Sigmoid colon (tissue), 4 donors: Measurements from ENCODE around the gene COL21A1.

Experiments
- EP300 ChIP-seq, 4 donors: sonication (generic); formaldehyde crosslinking; IDR thresholded peaks; one replicate each; pipeline ENCODE4 v1.6.1; 2017; ENCODE audit warnings: antibody characterized with exemption in 4 of 4
- POLR2A ChIP-seq, 2 donors: fragments of 450-650 bp; IDR thresholded peaks; one replicate each; pipeline ENCODE4 v1.6.1; 2016; ENCODE audit warnings: antibody characterized with exemption in 2 of 2, mild to moderate bottlenecking in 2 of 2, moderate library complexity in 2 of 2
- POLR2AphosphoS5 ChIP-seq, 4 donors: sonication (generic); formaldehyde crosslinking; IDR thresholded peaks; one replicate each; pipeline ENCODE4 v1.6.1; 2017; ENCODE audit warnings: antibody characterized with exemption in 4 of 4
- TF ChIP-seq, protein P1 (sequence below), 4 experiments: fragments of 450-650 bp in 3 of 4; fragments of 200-600 bp in 1 of 4; IDR thresholded peaks; one replicate each; pipeline ENCODE4 v1.5.1; 2016 to 2019; ENCODE audit warnings: antibody characterized with exemption in 4 of 4, mild to moderate bottlenecking in 3 of 4, moderate library complexity in 2 of 4

- TF ChIP-seq, protein P1, sequence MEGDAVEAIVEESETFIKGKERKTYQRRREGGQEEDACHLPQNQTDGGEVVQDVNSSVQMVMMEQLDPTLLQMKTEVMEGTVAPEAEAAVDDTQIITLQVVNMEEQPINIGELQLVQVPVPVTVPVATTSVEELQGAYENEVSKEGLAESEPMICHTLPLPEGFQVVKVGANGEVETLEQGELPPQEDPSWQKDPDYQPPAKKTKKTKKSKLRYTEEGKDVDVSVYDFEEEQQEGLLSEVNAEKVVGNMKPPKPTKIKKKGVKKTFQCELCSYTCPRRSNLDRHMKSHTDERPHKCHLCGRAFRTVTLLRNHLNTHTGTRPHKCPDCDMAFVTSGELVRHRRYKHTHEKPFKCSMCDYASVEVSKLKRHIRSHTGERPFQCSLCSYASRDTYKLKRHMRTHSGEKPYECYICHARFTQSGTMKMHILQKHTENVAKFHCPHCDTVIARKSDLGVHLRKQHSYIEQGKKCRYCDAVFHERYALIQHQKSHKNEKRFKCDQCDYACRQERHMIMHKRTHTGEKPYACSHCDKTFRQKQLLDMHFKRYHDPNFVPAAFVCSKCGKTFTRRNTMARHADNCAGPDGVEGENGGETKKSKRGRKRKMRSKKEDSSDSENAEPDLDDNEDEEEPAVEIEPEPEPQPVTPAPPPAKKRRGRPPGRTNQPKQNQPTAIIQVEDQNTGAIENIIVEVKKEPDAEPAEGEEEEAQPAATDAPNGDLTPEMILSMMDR (IDR thresholded peaks at IDR 0.05) = no peak
- TF ChIP-seq POLR2AphosphoS5 (IDR thresholded peaks at IDR 0.05) = no peak
- TF ChIP-seq POLR2A (IDR thresholded peaks at IDR 0.05) = no peak
- no peak for TF ChIP-seq EP300 (IDR thresholded peaks at IDR 0.05)
These were observed 237.7 kb downstream of the COL21A1 start for GRCh38 chr6:56009636-56010035.
